ENCODE results near the gene CAMK1D.
"Not testable (repeated sequence)": the region's sequence is repeated elsewhere in the genome, so short reads cannot be mapped to it uniquely, and the experiment has no call there.

The CAMK1D gene

DNA sequence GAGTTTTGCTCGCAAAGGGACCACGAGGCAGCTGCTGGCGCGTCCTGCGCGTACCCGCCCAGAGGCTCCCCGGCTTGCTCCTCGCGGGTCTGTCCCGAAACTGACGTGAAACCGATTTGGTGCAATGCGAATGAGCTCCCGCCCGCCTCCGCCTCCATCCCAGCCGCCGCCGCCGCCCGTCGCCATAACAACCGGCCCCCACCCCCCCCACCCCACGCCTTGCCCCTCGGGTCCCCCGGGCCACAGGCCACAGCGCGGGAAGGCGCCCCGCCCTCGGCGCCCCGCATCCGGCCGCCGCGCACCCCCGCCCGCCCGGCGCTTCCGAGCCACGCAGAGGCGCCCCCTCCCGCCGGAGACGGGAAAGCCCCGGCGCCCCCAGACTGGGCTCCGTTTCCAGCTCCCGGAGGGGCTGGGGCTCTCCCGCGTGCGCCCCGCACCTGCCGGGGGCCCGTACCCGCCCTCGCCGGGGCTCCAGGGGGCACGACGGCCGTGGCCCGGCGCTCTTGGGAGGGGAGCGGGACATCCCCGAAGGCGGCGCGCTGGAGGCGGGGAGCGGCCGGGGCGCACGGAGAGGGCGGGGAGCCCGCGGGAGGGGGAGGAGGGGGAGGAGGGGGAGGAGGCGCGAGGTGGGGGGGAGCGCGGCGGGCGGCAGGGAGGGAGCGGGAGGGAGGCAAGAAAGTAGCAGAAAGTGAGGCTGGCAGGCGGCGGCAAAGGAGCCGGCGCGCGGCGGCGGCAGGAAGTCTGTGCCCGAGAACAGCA lies at the start of gene CAMK1D:
TSS of gene CAMK1D (plus strand) at position 678 of the 759 bp plus-strand sequence.
- DNase-seq (ENCODE audit: low read depth in 2 of 2, low spot score in 1 of 2): peak; percentile 65 to 84

DNA sequence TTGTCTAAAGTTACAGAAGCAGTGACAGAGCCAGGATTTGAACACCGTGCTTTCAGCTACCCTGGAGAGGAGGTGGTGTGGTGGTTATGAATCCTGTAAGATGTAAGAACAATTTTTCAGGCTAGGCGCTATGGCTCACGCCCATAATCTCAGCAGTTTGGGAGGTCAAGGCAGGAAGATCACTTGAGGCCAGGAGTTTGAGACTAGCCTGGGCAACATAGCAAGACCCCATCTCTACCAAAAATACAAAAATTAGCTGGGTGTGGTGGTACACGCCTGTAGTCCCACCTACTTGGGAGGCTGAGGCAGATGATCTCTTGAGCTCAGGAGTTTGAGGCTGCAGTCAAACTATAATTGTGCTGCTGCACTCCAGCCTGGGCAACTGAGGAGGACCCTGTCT lies 48.3 kb upstream of the CAMK1D start:
- DNase-seq (ENCODE audit: low read depth in 2 of 2, low spot score in 1 of 2): not testable (repeated sequence)

DNA sequence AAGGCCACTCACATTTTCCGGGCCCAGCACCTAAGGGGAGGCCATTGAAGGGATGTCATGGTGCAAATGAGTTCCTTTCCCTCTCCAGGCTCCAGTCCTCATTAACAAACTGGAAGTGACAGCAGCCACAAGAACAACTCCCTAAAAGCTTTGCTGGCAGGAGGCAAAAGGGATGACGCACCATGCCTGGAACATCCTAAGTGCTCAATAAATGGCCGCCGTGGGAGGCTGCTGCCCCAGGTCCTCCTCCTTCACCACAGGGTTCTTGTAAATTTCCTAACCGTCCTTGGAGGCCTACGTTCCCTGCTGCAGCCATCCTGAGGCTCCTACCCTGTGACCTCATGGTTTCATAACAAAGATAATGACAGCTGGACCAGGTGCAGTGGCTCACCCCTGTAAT lies 41.3 kb upstream of the CAMK1D start:
- no peak for DNase-seq (ENCODE audit: low read depth in 2 of 2, low spot score in 1 of 2)

DNA sequence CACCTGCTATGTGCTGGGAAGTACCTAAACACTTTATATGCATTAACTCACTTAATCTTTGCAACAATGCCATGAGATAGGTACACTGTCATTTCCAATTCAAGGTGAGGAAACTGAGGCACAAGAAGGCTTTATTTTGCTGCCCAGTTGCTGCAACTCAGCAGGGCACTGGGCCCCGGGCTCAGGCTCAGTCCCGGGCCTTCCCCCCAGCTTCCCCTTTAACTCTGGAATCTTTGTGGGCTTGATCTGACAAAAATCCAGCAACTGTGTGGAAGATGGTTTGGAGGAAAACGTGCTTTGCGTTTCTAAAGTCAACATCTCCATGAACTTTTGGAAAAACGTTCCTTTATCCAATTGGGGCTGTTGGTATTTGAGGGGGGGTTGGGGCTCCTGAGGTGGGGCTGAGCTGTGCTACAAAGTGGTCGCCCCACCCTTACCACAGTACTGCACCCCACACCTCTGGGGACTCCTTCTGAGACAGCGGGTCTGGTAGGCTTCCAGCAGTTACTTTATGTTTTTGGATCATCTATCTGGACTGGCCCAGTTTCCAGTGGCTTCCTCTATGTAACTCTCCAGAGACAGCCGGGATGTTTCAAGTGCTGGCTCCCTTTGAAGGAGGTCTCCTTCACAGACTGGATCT lies 40.5 kb upstream of the CAMK1D start:
- DNase-seq (ENCODE audit: low read depth in 2 of 2, low spot score in 1 of 2): no peak

DNA sequence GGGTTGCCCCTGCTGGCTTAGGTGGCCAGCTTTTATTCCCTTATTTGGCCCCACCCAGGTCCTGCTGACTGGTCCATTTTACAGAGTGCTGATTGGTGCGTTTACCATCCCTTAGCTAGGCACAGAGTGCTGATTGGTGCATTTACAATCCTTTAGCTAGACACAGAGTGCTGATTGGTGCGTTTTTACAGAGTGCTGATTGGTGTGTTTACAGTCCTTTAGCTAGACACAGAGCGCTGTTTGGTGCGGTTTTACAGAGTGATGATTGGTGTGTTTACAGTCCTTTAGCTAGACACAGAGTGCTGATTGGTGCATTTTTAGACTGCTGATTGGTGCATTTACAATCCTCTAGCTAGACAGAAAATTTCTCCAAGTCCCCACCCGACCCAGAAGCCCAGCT lies 39.6 kb upstream of the CAMK1D start:
- DNase-seq (ENCODE audit: low read depth in 2 of 2, low spot score in 1 of 2): not testable (repeated sequence)

DNA sequence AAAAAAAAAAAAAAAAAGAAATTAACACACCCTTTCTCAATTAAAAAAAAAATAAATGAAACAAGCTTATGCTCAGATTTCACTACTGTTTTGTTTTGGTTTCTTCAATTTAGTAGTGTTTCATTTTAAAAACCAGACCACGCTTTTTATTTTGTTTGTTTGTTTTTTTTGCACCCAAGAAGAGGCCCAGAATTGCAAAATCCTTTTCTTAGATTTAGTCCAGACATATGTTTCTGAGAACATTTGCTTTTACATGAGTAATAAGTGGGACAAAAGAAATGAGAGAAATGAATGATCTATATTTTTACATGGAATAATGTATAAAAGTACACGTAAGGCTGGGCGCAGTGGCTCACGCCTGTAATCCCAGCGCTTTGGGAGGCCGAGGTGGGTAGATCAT lies 34.5 kb upstream of the CAMK1D start:
- DNase-seq (ENCODE audit: low read depth in 2 of 2, low spot score in 1 of 2): no peak

DNA sequence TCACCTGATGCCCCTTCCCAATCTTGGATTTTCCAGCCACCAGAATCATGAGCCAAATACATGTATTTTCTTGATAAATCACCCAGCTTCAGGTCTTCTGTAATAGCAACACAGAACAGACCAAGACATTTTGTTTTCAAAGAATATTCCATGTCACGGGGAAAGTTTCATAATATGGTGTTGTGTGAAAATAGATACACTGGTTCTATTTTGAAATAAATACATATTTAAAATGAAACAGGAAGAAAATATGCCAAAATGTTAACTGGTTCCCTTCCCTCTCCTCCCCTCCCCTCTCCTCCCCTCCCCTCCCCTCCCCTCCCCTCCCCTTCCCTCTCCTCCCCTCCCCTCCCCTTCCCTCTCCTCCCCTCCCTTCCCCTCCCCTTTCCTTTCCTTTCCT lies 30.3 kb upstream of the CAMK1D start:
- no peak for DNase-seq (ENCODE audit: low read depth in 2 of 2, low spot score in 1 of 2)

DNA sequence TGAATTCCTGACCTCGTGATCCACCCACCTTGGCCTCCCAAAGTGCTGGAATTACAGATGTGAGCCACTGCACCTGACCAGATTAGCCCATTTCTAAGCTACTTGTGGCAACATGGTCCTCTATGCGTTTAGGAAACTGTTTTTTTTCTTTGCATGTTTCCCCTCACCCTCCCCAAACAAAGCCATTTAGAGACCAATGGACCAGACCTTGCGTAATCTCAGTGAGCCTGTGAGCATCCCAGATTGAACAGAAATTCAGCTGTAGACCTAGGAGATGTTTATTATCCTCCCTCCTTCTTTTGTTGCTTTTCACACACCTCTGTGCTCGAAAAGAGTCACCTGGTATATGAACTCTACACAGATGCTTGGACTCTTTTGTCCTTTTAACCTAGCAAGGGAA lies 28.5 kb upstream of the CAMK1D start:
- no peak for DNase-seq (ENCODE audit: low read depth in 2 of 2, low spot score in 1 of 2)

DNA sequence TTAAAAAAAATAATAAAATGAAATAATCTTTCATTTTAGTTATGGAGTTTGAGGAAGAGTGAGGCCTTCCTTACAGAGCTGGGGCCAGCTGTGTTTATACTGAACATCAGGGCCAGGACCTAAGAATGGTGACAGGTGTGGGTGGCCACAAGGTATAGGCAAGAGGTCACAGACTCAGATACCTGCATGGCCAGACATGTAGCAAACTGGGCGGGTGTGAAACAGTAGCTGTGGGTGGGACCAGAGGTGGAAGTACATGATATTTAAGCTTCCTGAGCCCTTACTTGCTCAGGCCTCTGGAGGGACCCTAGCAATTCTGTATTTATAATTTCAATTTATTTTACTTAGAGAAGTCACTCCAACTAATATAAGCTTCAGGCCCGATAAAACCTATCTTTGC lies 27.7 kb upstream of the CAMK1D start:
- no peak for DNase-seq (ENCODE audit: low read depth in 2 of 2, low spot score in 1 of 2)

DNA sequence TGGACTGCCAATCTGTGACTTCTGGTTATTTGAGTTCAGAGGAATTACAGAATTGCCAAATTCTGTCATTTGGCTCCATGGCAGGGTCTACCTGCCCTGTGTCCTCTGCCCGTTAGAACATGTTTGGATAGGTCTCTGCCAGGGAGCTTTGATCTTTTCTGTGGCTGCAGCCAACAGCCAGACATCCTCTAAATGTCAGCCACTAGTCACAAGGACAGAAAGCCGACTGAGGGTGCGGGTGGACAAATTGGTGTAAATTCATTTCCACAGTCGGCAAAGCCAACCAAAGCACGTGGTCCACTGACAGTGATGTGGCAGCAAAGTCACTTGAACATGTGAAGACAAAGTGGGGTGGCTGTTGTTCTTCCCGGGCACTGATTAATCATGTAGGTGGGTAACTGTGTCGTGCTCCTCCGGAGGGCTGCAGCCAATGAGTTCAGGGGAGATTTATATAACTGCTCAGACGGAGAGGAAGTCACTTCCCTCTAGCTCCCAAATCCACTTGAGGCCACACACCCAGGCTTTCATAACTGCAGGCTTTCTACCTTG lies 26.7 kb upstream of the CAMK1D start:
- no peak for DNase-seq (ENCODE audit: low read depth in 2 of 2, low spot score in 1 of 2)

DNA sequence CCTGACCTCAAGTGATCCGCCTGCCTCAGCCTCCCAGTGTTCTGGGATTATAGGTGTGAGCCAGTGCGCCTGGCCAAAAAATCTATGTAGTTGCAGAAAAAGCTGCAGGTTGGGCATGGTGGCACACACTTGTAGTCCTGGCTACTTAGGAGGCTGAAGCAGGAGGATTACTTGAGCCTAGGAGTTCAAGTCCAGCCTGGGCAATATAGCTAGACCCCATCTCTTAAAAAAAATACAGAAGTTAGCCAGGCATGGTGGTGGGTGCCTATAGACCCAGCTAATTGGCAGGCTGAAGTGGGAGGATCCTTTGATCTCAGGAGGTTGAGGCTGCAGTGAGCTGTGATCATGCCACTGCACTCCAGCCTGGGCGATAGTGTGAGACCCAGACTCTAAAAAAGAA lies 24.8 kb upstream of the CAMK1D start:
- no peak for DNase-seq (ENCODE audit: low read depth in 2 of 2, low spot score in 1 of 2)

DNA sequence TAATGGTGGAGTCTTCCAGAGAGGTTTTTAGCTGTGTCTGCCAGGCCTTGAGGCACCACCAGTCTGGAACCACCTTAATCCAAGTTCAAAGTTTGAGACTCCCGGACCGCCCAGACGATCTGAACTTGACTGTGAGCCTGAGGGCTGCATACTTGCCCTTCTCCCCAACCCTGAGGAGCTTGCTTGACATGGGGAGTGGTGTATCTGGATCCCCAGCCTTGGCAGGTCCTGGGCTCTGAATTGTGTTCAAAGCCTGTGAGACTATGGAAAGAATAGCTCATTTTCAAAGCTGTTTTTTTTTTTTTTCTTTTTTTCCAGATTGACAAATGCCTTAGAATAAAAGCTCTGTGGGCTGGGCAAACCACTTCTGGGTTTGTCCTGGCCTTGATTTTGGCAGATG lies 22.3 kb upstream of the CAMK1D start:
- DNase-seq (ENCODE audit: low read depth in 2 of 2, low spot score in 1 of 2): no peak

DNA sequence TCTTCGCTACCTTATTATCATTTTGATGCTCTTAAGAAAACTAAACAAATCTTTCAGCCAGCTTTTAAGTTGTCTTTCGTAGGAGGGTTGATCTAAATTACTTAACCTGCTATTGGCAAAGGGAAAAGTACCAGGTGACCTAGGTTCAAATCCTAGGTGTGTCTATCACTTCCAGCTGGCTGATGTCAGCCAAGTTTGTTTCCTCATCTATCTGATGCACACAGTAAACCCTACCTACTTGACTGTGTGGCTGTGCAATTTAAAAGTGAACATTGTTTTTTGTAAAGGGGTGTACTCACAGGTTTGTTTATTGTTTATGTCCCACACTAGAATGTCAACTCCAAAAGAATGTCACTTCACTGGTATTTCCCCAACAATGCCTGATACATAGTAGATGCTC lies 21.9 kb upstream of the CAMK1D start:
- no peak for DNase-seq (ENCODE audit: low read depth in 2 of 2, low spot score in 1 of 2)

DNA sequence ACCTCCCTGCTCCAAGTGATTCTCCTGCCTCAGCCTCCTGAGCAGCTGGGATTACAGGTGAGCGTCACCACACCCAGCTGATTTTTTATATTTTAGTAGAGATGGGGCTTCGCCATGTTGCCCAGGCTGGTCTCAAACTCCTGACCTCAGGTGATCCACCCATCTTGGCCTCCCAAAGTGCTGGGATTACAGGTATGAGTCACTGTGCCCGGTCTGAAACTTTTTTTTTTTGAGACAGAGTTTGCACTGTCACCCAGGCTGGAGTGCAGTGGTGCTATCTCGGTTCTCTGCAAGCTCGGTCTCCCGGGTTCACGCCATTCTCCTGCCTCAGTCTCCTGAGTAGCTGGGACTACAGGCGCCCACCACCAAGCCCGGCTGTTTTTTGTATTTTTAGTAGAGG lies 21.0 kb upstream of the CAMK1D start:
- DNase-seq (ENCODE audit: low read depth in 2 of 2, low spot score in 1 of 2): not testable (repeated sequence)

DNA sequence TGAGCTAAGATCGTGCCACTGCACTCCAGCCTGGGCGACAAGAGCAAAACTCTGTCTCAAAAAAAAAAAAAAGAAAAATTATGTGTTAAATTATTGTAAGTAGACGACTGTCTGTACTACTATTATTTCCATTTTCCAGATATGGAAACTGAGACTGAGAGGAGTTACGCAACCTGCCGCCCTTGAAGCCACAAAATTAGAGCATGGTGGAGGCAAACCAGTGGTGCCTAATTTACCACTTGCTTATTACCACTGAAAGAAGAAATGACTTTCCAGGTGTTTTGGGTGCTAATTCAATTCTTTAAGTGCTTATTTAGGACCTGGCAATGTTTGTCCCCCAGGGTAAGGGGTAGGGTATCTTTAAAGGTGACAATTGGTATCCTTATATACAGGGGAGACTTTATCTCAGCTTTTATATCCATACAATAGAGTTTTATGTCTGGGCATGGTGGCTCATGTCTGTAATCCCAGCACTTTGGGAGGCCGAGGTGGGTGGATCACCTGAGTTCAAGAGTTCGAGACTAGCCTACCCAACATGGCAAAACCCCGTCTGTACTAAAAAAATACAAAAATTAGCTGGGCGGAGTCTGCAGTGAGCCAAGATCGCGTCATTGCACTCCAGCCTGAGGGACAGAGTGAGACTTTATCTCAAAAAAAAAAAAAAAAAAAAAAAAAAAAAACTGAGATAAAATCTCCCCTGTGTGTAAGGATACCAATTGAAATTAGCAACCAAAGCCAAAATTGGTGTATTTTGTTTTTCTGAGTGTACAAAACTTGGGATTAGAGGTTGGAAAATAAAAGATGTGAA lies 16.6 kb upstream of the CAMK1D start:
- DNase-seq (ENCODE audit: low read depth in 2 of 2, low spot score in 1 of 2): no peak

DNA sequence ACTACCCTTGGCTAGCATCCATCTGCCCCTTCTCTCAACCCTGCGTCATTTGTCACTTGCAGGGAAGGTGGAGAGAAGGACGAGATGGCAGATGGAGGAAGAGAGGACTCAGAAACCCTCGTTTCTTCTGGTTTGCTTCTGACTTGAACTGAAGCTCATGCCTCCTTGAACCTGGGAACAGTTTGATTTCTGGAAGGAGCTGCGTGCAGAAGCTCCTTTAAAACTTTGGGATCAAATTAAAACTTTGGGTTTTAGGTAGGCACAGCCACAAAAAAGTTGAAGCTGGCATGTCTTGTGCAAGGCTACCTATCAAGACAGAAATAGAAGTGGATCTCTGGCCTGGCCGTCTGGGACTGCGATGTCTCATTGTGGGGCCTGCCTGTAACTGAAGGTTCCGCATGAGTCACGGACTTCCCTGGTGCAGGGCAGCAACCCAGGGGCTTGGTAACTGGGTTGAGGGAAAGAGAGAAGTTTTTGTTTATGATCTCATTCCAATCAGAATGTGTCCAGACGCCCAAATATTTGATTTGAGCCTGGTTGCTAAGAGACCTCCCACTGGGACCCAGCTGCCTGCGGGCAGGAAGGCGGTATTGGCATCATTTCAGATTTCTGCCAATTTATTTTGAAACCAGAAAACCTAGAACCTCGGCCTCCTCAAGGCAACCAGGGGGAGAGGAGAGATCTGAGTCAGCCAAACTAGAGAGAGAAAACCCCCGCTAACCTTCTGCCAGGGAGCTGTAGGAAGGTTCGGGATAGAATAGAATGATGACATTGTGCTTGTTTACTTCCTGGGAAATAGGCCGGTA lies 15.8 kb upstream of the CAMK1D start:
- DNase-seq (ENCODE audit: low read depth in 2 of 2, low spot score in 1 of 2): no peak

DNA sequence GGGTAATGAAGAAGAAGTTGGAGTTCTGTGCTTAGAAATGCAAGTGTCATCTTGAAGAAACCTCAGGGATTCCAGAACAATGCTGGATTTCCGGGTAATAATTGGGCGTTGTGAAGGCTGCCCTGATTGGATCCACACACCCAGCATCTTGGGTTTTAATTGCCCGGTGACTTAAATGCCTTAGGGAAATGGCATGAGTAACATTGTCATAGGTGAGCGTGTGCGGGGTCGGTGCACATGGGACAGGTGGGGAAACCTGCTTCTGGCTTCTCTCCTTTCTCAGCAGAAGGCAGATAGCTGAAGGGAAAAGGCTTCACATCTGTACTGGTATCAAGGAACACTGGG lies 15.2 kb upstream of the CAMK1D start:
- DNase-seq (ENCODE audit: low read depth in 2 of 2, low spot score in 1 of 2): no peak

DNA sequence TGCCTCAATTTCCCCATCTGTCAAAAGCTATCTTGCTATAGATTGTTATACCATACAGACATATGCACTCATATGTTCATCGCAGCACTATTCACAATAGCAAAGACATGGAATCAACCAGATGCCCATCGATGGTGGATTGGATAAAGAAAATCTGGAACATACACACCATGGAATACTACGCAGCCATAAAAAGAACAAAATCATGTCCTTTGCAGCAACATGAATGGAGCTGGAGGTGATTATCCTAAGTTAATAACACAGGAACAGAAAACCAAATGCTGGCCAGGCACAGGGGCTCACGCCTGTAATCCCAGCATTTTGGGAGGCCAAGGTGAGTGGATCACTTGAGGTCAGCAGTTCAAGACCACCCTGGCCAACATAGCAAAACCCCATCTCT lies 14.2 kb upstream of the CAMK1D start:
- not testable (repeated sequence) for DNase-seq (ENCODE audit: low read depth in 2 of 2, low spot score in 1 of 2)

DNA sequence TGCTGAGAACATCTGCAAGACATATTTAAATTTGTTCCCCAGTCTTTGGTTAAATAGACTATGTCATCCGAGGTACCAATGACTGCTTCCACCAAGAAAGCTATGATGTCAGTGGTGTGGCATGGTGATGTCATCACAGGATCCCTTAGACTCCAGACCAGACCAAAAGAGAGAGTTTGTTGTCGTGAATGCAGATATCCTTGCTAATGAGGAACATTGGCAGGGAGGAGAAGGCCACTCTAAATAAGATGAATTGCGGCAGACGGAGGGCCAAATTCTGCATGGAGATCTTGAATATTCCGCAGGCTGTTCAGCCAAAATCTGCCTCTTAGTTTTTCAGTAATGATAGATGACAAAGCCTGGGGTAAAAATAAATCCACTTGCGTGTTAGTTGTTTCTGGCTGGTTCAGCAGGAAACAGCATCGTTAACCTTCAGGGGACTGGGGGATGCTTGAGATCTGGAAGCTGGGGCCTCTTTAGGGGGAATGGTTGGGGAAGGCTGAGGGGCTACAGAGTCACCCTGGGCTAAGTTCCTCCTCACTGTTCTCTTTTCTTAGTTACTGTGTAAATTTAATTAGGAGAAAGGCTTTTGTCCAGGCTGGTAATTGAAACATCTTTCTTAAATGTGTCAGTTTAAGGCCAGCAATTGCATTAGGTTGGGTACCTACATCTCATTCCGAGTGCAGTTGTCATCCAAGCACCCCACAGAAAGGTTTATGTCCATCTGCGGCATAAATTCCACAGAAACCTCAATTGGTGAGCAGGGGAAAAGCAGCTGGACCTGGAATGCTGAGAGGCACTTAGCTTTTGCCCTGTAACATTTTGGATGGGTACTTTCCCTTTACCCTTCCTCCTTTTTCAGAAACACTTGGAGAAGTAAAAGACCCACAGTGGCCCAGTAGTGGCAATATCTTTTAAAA lies 11.6 kb upstream of the CAMK1D start:
- no peak for DNase-seq (ENCODE audit: low read depth in 2 of 2, low spot score in 1 of 2)

DNA sequence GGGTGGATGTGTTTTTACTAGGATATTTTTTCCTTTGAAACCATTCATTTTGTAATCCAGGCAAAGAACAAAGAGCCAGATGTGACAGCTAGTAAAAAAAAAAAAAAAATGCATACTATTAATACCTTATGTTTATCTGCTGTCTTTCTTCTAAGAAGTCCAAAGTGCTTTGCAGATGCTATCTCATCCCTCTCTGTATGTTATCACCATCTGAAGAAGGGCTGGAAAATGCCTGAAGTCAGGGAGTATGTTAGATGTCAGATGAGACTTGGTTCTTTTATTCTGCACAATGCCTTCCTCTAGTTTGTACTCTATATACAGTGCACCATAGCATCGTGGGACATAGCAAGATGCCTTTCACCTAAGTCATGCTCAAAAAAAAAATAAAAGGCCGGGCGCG lies 10.4 kb upstream of the CAMK1D start:
- no peak for DNase-seq (ENCODE audit: low read depth in 2 of 2, low spot score in 1 of 2)
